OCI-LY3 (cell line): ENCODE results near the gene HCN1.
"Not testable (repeated sequence)": the region's sequence is repeated elsewhere in the genome, so short reads cannot be mapped to it uniquely, and the experiment has no call there.

Experiments used
- H2AFZ ChIP-seq: fragments of 200-600, 300-600 bp; shearing (Covaris generic); 2 replicates; pipeline ENCODE4 v1.6.0; 2014; ENCODE audit warnings: antibody characterized with exemption, low read depth, low read length
- H3K27ac ChIP-seq: fragments of 200-600, 300-600 bp; sonication (generic); 2 replicates; pipeline ENCODE4 v1.5.1; 2014; ENCODE audit warnings: mild to moderate bottlenecking, low read length, moderate library complexity, mixed read lengths
- H3K27me3 ChIP-seq: fragments of 200-600, 300-600 bp; sonication (generic); 2 replicates; pipeline ENCODE4 v1.6.1; 2014; ENCODE audit warnings: low read depth, low read length, mixed read lengths
- H3K36me3 ChIP-seq: fragments of 200-600, 300-600 bp; sonication (generic); replicated peaks from 2 replicates; pipeline ENCODE3; 2014; ENCODE audit warnings: low read depth, low read length, mixed read lengths
- H3K4me1 ChIP-seq: fragments of 300-600, 200-600 bp; sonication (generic); 2 replicates; pipeline ENCODE4 v1.6.1; 2014; ENCODE audit warnings: low read length, mixed read lengths
- H3K4me2 ChIP-seq: fragments of 200-600, 300-600 bp; sonication (generic); 2 replicates; pipeline ENCODE4 v1.6.1; 2014; ENCODE audit warnings: low read length, mixed read lengths
- H3K4me3 ChIP-seq: fragments of 300-600, 200-600 bp; sonication (generic); 2 replicates; pipeline ENCODE4 v1.5.1; 2014; ENCODE audit warnings: antibody characterized with exemption, mild to moderate bottlenecking, low read length, moderate library complexity
- H3K79me2 ChIP-seq: fragments of 300-600, 200-600 bp; shearing (Covaris generic); 2 replicates; pipeline ENCODE4 v1.6.1; 2014; ENCODE audit warnings: mild to moderate bottlenecking, low read length, mixed read lengths
- H3K9ac ChIP-seq: fragments of 300-600, 200-600 bp; shearing (Covaris generic); 2 replicates; pipeline ENCODE4 v1.6.0; 2014; ENCODE audit warnings: mild to moderate bottlenecking, low read length, moderate library complexity
- H3K9me3 ChIP-seq: fragments of 200-600, 300-600 bp; shearing (Covaris generic); 2 replicates; pipeline ENCODE4 v1.6.1; 2014; ENCODE audit warnings: low read length, mixed read lengths; ENCODE audit not compliant: insufficient read depth
- H4K20me1 ChIP-seq: fragments of 200-600, 300-600 bp; sonication (generic); 2 replicates; pipeline ENCODE4 v1.6.1; 2016; ENCODE audit warnings: low read length, mixed read lengths; ENCODE audit not compliant: insufficient read depth
- EZH2phosphoT487 ChIP-seq: fragments of 200-600 bp; shearing (Covaris generic); IDR thresholded peaks from 2 replicates; pipeline ENCODE4 v1.6.1; 2018; ENCODE audit warnings: antibody characterized with exemption, mixed run types, low read depth
- TF ChIP-seq, protein P1 (sequence below): fragments of 200-600, 300-600 bp; sonication (generic); IDR thresholded peaks from 2 replicates; pipeline ENCODE4 v1.5.1; 2014; ENCODE audit warnings: antibody characterized with exemption, low read length, low read depth

Gene HCN1

DNA sequence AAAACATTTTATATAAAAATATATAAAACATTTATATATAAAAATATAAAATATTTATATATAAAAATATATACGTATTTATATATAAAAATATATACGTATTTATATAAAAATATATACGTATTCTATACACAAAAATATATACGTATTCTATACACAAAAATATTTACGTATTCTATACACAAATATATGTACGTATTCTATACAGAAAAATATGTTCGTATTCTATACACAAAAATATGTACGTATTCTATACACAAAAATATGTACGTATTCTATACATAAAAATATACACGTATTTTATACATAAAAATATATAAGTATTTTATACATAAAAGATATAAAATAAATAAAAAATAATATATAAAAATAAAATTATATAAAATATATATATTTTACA lies 323.6 kb downstream of the HCN1 start:
- no peaks in the 10 kb centered on the region for H3K4me1 ChIP-seq
- H3K36me3 ChIP-seq = no peaks in the 10 kb centered on the region
- H3K27ac ChIP-seq = no peak overlapping the region
- no peak overlapping the region for H3K4me2 ChIP-seq
- no peaks in the 10 kb centered on the region for H3K79me2 ChIP-seq
- no peak overlapping the region for H2AFZ ChIP-seq
- H3K9me3 ChIP-seq = no peaks in the 10 kb centered on the region
- H3K27me3 ChIP-seq = no peaks in the 10 kb centered on the region
- H3K4me3 ChIP-seq = no peak overlapping the region
- no peaks in the 10 kb centered on the region for H4K20me1 ChIP-seq
- no peak overlapping the region for H3K9ac ChIP-seq
- no peak for TF ChIP-seq EZH2phosphoT487
- TF ChIP-seq, protein P1, sequence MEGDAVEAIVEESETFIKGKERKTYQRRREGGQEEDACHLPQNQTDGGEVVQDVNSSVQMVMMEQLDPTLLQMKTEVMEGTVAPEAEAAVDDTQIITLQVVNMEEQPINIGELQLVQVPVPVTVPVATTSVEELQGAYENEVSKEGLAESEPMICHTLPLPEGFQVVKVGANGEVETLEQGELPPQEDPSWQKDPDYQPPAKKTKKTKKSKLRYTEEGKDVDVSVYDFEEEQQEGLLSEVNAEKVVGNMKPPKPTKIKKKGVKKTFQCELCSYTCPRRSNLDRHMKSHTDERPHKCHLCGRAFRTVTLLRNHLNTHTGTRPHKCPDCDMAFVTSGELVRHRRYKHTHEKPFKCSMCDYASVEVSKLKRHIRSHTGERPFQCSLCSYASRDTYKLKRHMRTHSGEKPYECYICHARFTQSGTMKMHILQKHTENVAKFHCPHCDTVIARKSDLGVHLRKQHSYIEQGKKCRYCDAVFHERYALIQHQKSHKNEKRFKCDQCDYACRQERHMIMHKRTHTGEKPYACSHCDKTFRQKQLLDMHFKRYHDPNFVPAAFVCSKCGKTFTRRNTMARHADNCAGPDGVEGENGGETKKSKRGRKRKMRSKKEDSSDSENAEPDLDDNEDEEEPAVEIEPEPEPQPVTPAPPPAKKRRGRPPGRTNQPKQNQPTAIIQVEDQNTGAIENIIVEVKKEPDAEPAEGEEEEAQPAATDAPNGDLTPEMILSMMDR = no peak

DNA sequence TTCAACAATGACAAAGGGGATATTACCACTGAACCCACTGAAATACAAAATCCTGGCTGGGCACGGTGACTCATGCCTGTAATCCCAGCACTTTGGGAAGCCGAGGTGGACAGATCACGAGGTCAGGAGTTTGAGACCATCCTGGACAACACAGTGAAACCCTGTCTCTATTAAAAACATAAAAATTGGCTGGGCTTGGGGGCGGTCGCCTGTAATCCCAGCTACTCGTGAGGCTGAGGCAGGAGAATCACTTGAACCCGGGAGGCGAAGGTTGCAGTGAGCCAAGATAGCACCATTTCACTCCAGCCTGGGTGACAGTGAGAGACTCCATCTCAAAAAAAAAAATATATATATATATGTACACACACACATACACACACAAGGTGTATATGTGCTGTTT lies 324.8 kb downstream of the HCN1 start:
- not testable (repeated sequence) for H3K9ac ChIP-seq, H3K4me1 ChIP-seq, H3K4me3 ChIP-seq, H3K4me2 ChIP-seq, H3K9me3 ChIP-seq, H3K27ac ChIP-seq, H4K20me1 ChIP-seq, H3K36me3 ChIP-seq, H3K79me2 ChIP-seq, H2AFZ ChIP-seq, H3K27me3 ChIP-seq

DNA sequence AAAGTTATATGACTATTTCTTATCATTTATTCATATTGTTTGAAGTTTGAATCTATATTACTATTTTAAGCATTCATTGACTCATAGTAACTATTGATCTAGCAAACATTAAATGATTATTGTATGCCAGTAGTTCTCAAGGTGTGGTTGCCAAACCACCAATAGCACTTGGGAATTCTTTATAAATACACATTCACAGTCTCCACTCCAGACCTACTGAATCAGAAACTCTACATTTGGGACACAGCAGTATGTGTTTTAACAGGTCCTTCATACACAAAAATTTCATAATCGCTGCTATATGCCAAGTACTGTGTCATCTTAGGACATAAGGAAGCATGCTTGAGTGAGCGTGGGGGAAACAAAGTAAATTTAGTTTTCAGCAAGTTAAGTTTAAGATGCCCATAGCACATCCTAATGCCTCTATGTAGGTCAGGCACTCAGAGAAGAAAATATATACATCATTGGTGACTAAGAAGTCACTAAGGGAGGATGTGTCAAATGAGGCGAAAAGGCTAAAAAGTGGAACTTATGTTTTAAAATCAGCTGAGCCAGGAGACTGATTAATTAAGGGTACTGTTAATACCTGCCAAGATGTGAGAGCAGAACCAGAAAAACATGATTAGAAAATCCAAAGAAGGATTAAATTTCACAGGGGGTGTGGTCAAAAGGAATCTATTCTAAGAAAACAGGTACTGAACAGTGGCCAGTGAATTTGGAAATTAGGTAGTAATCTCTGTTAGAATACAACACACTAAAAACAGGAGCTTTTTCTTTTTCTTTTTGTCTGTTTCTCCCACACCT lies 340.8 kb downstream of the HCN1 start:
- H3K4me3 ChIP-seq = no peak overlapping the region
- no peaks in the 10 kb centered on the region for H3K36me3 ChIP-seq
- no peaks in the 10 kb centered on the region for H3K27me3 ChIP-seq
- no peak overlapping the region for H3K4me2 ChIP-seq
- H3K9me3 ChIP-seq = no peaks in the 10 kb centered on the region
- H2AFZ ChIP-seq = no peak overlapping the region
- H3K27ac ChIP-seq = no peak overlapping the region
- TF ChIP-seq, protein P1 = no peak
- TF ChIP-seq EZH2phosphoT487 = no peak
- no peak overlapping the region for H3K9ac ChIP-seq
- no peaks in the 10 kb centered on the region for H3K4me1 ChIP-seq
- H3K79me2 ChIP-seq = no peaks in the 10 kb centered on the region
- H4K20me1 ChIP-seq = no peaks in the 10 kb centered on the region

DNA sequence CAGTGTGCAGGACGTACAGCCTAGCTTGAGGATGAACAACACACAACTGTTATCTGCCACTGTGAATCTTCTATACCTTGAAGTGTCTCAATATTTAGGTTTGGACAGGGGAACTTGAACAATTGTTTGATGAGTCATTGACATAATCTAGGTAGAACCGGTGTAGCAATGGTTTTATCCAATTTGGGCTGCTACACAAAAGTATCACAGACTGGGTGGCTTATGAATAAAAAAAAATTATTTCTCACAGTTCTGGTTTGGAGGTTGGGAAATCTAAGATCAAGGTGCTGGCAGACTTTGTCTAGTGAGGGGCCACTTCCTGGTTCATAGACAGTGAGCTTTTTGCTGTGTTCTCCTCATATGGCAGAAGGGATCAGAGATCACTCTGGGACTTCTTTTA lies 359.7 kb downstream of the HCN1 start:
- no peaks in the 10 kb centered on the region for H3K9me3 ChIP-seq
- H3K9ac ChIP-seq = no peak overlapping the region
- no peaks in the 10 kb centered on the region for H3K4me1 ChIP-seq
- no peak overlapping the region for H3K4me2 ChIP-seq
- no peaks in the 10 kb centered on the region for H3K79me2 ChIP-seq
- no peak overlapping the region for H2AFZ ChIP-seq
- TF ChIP-seq, protein P1 = no peak
- TF ChIP-seq EZH2phosphoT487 = no peak
- H3K27me3 ChIP-seq = no peaks in the 10 kb centered on the region
- no peaks in the 10 kb centered on the region for H4K20me1 ChIP-seq
- no peak overlapping the region for H3K27ac ChIP-seq
- H3K36me3 ChIP-seq = no peaks in the 10 kb centered on the region
- no peak overlapping the region for H3K4me3 ChIP-seq
